GM19043 (cell line): ENCODE measurements around the gene HAUS7.

Source experiments
- ATAC-seq: cut with Tn5 transposase; IDR thresholded peaks from one replicate; pipeline ENCODE4 v1.9.1; 2021; ENCODE audit warnings: low read depth; ENCODE audit not compliant: unreplicated experiment

HAUS7 gene

GRCh38 chrX:153470411-153471363, at the start of gene HAUS7:
Gene HAUS7 (minus strand): TSS chrX:153470576. CDS start chrX:153470557, 19 bp downstream.
- ATAC-seq, result peak; percentile 76

GRCh38 chrX:153519569-153520286, 49.4 kb upstream of the HAUS7 start:
- ATAC-seq, result no peak

GRCh38 chrX:153517946-153518834, 47.8 kb upstream of the HAUS7 start:
- ATAC-seq, result no peak

- no peak for ATAC-seq
Measured at GRCh38 chrX:153517423-153517822, 47.0 kb upstream of the HAUS7 start, which contains the start of gene ATP2B3. Gene ATP2B3 (plus strand): TSS chrX:153517642. CDS start chrX:153536248, 18,606 bp downstream.

- no peak for ATAC-seq
Measured at GRCh38 chrX:153516073-153516472, 45.7 kb upstream of the HAUS7 start.

GRCh38 chrX:153515435-153515834, 45.1 kb upstream of the HAUS7 start:
- no peak for ATAC-seq

- no peak for ATAC-seq
Measured at GRCh38 chrX:153514259-153514658, 43.9 kb upstream of the HAUS7 start.

GRCh38 chrX:153513265-153513664, 42.9 kb upstream of the HAUS7 start:
- no peak for ATAC-seq

GRCh38 chrX:153512501-153512893, 42.1 kb upstream of the HAUS7 start:
- ATAC-seq, result no peak

GRCh38 chrX:153511784-153512500, 41.6 kb upstream of the HAUS7 start:
- ATAC-seq, result no peak

GRCh38 chrX:153510383-153510782, 40.0 kb upstream of the HAUS7 start:
- no peak for ATAC-seq

- no peak for ATAC-seq
Measured at GRCh38 chrX:153509592-153509991, 39.2 kb upstream of the HAUS7 start.

- peak; percentile 91 for ATAC-seq
Measured at GRCh38 chrX:153507484-153508178, 37.3 kb upstream of the HAUS7 start.

- ATAC-seq, result no peak
Measured at GRCh38 chrX:153505361-153505760, 35.0 kb upstream of the HAUS7 start.

- no peak for ATAC-seq
Measured at GRCh38 chrX:153504445-153505016, 34.2 kb upstream of the HAUS7 start.

- no peak for ATAC-seq
Measured at GRCh38 chrX:153502796-153503195, 32.4 kb upstream of the HAUS7 start.

- no peak for ATAC-seq
Measured at GRCh38 chrX:153502131-153502530, 31.8 kb upstream of the HAUS7 start.

- ATAC-seq, result no peak
Measured at GRCh38 chrX:153501530-153501929, 31.2 kb upstream of the HAUS7 start.
